ENCODE data around the gene GJB4. TPM values are rescaled to one million over a fixed set of nuclear protein-coding genes. Genes with fewer than 3 reads are reported as not detected.

GJB4 gene
- total and polyA plus RNA-seq, 2 donors (not counting 1 experiment from before 2014, with no cell fraction given): not detected

DNA sequence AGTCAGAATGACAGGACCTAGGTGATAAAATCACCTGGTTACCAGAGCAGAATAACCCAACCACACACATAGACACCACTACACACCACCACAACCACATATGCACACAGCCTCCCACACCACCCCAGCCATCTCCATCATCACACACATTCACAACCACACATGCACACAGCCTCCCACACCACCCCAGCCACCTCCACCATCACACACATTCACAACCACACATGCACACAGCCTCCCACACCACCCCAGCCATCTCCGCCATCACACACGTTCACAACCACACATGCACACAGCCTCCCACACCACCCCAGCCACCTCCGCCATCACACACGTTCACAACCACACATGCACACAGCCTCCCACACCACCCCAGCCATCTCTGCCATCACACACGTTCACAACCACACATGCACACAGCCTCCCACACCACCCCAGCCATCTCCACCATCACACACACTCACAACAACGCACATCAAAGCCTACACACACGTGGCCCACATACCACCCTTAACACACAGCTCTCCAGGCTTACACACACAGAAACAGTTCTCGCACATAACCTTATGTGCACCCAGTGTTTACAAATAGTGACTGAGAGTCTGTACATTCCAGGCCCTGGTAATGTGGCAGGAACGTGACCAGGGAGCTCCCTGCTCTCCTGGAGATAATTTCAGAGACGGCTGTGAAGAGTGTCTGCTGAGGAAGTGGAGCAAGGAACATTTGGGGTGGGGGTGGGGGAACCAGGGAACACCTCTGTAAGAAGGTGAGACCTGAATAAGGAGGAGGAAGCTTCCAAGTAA is 18.2 kb downstream of the GJB4 start:
- H3K4me3 Mint-ChIP-seq: no peak overlapping the region

More for the DNA sequence above, 18.2 kb downstream of the GJB4 start:
- TF ChIP-seq EZH2 (IDR thresholded peaks at IDR 0.05; ENCODE audit: borderline replicate concordance, insufficient read depth, low read depth, low read length, poor library complexity, severe bottlenecking) (no peak), CTCF (IDR thresholded peaks at IDR 0.05) (no peak)
- ChIA-PET POLR2A (no interaction called here), CTCF (no interaction called here)
- Histone ChIP-seq H3K4me1 (ENCODE audit: control insufficient read depth in 2 of 2, insufficient read depth in 2 of 2, low read length in 2 of 2) (peaks cover 2 to 13% of the 10 kb centered on the region in 2 donors), H3K4me3 (ENCODE audit: control extremely low read depth in 1 of 5, extremely low read depth in 1 of 5, insufficient read depth in 1 of 5, low read depth in 2 of 5, low read length in 4 of 5) (no peak overlapping the region), H3K4me2 (replicated peaks; ENCODE audit: low read depth, low read length, poor library complexity, severe bottlenecking) (no peak overlapping the region), H3K79me2 (ENCODE audit: control insufficient read depth, insufficient read depth, low read length) (no peaks in the 10 kb centered on the region), H3K9ac (ENCODE audit: low read length) (no peak overlapping the region), H3K27me3 (replicated peaks in 1 of 4; ENCODE audit: control extremely low read depth in 1 of 4, control insufficient read depth in 3 of 4, insufficient read depth in 4 of 4, low read length in 3 of 4) (peaks cover 0 to 27% (median 10%) of the 10 kb centered on the region in 4 experiments), H3K27ac (ENCODE audit: low read length in 2 of 2) (no peak overlapping the region), H2AFZ (ENCODE audit: insufficient read depth, low read depth, low read length, poor library complexity, severe bottlenecking) (no peak overlapping the region), H4K20me1 (ENCODE audit: control insufficient read depth, insufficient read depth, low read length, poor library complexity, severe bottlenecking) (no peaks in the 10 kb centered on the region), H3K36me3 (replicated peaks in 1 of 2; ENCODE audit: control extremely low read depth in 1 of 2, control insufficient read depth in 1 of 2, extremely low read depth in 1 of 2, insufficient read depth in 2 of 2, low read length in 1 of 2) (no peaks in the 10 kb centered on the region), H3K9me3 (ENCODE audit: control extremely low read depth in 1 of 3, control insufficient read depth in 2 of 3, insufficient read depth in 1 of 3, low read length in 2 of 3) (no peaks in the 10 kb centered on the region)
- Mint-ChIP-seq H3K27ac (no peak overlapping the region), H3K4me1 (peaks cover 7% of the 10 kb centered on the region), H3K27me3 (peaks cover 36% of the 10 kb centered on the region), H3K9me3 (ENCODE audit: insufficient read depth) (no peaks in the 10 kb centered on the region)
- DNase-seq (no peak), ATAC-seq (ENCODE audit: low read depth) (no peak)
- 56% methylated on average over 9 of the region's 10 CpGs for WGBS (ENCODE audit: insufficient coverage)
- intact Hi-C loops (cut with micrococcal nuclease): no loop called here

Measured in B cell (primary cell).